Kidney glomerular epithelial cell (primary cell): ENCODE data around the gene NRP1.

Source experiments
- DNase-seq: peaks from one replicate; lab custom pipeline; 2025; lab: John Stamatoyannopoulos, UW

NRP1 gene

DNA sequence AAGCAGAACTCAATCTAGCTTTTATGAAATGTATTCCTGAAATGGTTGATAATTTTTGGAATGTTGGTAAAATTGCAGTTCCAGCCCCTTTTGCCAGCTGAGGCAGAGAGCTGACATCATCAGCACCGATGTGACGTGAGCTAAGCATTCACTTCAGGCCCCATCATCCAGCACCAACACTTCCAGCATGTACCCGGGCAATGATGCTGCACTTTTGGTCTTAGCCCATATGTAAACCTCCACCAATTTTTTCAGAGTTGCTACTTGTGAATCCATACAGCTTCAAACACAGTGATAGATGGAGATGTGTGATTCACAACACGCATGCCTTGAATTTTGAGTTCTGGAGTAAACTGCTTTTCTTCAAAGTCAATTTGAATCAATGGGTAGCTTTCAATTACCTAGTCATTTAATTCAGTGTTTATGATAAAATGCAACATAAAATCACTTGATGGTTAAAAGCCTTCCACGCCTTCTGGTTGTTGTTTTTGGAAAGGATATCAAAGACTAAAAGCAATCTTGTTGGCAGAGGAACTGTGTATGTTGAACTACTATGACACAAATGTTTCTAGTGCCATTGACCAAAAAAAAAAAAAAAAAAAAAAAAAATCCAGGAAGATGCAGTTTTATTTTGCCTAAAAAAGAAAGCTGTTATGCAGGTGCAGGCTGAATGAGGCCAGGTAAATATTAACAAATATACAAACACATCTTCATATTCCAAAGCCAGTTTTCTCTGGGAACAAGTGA lies 73.9 kb downstream of the NRP1 start:
- no peak for DNase-seq

DNA sequence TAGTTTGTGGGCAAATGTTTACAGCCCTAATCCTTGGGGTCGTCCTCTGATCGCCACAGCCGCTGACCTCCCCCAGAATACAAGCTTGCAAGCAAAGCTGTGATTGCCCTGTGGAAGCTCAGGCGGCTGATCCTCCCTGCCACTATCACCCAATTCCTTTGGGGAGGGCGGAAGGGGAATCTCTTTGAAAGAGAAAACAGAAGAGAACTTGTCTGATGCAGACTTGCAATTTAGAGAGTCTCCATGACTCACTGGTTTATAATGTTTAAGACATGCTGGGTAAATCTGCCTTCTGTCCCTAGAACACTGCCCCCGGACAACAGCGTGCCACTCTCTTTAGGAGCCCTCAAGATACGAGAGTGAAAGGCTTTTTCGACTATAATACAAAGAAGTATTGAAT lies 75.5 kb downstream of the NRP1 start:
- DNase-seq = peak; percentile 38

DNA sequence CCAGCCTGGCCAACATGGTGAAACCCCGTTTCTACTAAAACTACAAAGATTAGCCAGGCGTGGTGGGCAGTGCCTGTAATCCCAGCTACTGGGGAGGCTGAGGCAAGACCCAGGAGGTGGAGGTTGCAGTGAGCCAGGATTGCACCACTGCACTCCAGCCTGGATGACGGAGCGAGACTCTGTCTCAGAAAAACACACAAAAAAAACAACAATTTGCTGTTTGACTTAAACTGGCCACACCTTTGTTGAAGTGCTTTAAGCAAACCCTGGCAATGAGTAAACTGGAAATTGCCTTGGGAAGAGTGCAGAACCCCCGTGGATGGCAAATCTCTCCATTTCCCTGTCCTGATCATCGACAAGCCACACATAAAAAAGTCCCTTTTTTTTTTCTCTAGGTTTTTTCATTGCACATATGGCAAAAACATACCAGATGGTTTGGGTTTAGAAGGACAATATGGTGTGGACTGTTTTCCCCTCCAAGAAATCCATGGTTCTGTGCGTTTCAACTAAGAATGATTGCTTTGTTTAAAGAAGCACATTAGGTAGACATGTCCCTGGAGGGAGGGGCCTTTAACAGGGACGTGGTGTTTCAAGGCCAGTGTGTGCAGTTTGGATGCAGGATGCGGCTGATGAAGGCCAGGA lies 76.9 kb downstream of the NRP1 start:
- no peak for DNase-seq

DNA sequence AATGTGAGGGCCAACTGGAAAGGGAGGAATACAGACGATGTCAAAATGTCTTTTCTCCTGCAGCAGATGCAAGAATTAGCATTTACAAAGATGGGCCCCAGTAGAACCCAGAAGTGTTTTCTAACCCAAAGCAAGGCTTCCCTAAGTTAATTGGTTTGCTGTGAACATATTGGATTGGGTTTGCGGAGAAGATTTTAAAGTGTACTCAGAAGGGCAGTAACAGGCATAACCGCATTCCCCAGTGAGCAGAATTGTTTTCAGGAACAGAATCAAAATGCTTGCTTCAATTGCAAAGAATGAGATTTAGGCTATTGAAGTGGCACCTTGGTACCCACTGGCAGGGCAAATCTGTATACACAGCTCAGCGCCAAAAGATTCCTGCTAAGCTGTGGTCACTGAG lies 78.0 kb downstream of the NRP1 start:
- DNase-seq = no peak

DNA sequence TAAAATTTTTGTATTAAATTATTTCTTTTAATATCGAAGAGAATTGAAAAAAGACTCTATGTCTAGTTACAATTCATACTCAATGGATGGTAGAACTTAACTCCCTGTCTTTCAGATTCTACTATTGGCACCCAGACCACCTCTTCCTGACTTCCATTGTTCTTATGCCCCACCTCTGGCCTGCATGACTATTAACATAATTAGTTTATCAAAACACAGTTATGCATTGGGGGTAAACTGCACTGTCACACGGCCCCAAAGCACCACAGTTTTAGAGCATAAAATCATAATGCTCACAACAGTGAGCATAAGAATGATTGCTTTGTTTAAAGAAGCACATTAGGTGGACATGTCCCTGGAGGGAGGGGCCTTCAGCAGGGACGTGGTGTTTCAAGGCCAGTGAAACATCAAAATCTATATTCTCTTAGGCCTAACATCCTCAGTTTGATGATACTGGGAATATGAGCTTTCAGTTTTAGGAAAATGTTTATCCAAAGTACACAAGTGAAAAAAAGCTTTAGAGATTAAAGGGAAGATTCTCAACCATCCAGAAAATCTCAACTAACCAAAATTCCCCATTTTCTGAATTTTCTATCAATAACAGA lies 79.8 kb downstream of the NRP1 start:
- DNase-seq = no peak

DNA sequence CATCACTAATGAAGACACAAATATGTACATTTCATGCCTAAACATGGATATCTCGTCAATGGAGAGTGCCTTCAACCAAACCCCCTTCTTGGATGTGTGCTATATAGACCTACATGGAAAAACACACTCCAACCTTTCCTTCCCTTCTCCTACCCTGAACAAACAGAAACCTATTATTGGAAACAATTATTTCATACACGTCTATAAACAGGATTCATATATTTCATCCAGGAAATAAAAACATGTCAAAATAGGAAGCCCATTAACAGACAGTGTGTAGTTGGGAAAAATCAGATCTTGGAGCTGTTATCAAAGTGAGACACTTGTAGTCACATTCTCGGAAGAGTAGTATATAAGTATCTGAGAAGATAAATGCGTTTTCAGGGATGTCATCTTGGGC lies 81.1 kb downstream of the NRP1 start:
- DNase-seq = no peak

DNA sequence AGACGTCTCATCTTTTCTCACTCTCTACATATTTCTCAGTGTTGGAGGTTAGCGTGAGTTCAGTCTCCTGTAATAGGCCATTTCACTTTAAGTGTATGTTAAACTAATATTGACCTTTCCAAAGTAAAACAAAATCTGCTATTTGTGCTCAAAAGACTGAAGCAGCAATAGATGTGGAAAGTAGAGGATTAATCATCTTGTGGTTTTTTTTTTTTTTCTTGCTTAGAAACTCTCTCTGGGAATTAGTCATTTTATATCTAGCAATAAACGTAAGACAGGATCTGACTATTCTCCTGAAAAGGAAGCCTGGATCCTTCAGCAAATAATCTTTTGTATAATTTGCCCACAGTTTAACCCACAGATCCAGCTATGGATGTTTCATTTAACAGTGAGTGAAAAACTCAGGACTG lies 81.7 kb downstream of the NRP1 start:
- peak; percentile 78 for DNase-seq

DNA sequence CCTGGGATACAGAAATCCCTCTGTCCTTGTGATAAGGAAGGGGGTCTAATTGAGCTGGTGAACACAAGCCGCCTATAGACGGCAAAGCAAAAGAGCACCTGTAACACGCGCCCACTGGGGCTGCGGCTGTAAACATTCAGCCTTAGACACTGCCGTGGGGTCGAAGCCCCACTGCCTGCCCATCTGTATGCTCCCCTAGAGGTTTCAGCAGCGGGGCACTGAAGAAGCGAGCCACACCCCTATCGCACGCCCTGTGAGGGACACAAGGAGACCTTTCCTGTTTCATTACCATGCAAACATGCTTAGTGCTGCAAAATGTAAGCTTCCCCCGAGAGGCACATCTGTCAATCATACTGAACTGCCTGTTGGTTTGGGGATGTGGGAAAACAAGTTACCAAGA lies 82.1 kb downstream of the NRP1 start:
- no peak for DNase-seq

DNA sequence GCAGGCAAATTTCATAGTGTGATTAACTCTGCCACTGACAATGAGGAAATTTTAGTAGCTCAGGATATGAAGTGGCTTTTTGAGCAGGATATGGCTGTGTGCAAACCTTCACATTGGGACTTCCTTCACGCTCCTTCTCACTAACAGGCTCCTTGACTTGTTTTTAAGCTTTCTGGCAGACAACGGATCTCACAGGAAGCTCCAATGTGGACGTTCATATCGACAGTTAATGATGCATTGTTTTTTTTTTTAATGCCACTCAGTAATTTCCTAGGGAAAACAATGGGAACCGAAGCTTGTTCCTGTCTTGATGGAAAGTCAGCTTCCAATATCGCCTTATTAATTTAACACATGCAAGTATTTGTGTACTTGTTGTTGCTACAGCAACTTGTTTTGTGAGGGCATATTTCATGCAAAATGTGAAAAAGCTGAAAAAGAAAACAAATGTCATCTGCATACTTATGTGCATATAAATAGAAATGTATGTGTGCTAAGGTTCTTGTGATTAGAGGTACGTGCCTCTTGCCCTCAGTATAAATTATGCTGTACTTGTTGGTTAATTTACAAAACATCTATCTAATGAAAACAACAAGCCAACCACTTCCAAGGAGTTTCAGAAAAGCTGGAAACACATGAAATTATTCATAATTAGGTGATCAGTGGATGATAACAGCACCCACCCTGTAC lies 84.7 kb downstream of the NRP1 start:
- DNase-seq = no peak

DNA sequence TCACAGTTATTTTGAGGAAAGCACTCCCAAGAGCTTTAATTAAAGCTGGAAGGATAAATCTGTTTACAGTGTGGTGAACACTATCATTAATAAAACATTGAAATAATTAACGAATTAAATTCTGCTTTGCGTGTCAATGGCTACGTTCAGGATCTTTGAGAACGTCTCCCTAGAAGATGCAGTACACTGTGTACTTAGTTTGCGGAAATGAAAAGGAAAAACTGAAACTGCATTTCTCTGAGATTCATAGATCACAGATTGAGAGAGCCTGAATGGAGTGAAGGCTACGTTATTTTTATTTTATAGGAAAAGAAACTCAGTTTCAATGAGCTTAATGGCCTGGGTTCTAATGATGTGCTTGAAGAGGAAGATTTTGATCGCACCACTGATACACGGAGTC lies 85.3 kb downstream of the NRP1 start:
- no peak for DNase-seq

DNA sequence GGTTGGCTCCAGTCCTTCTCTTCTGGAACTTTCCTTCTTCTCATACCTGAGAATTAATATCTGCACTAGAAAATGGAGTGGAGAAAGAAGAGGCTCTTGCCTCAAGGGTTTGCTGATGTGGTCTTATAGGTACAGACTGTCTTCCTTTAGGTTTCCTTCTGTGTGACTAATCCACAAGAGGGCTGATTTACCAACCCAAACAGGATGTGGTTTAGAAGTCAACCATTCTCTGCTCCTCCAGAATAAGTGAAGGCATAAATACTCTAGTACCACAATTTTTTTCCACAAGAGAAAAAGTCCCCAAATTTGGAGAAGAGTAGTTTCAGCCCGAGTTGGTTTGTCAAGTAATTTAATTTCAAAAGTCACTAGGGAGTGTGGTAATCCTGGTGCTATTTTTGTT lies 85.8 kb downstream of the NRP1 start:
- peak; percentile 48 for DNase-seq

DNA sequence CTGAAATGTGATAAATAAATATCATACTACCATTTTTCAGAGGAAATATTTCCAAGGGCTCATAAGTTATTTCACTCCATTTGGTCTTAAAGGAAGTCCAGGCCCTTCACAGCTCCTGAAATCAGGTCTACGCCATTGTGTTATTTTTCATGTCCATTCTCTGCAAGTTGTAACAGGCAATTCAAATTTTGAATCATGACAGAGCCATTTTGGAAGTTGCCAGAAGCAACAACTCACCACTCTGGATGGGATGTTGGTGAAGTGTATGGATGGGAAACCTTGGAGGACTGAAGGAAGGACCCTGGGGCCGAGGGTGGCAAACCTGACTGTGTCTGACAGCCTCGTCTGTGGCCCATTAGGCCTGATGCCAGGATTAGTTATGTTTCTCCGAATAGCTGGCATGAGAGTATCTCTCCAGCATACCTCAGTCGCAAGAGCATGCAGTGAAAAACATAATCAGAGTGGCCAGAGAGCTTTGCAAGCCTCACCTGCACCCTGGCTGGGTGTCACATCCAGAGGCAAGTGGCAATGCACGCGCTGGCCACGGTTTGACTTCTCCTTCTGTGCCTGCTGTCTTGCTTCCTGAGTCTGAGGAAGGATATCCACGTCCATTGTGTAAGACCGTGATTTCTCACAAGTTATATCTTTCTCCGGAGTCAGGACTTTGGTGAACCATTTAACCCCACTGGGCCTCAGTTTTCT lies 87.1 kb downstream of the NRP1 start:
- no peak for DNase-seq

DNA sequence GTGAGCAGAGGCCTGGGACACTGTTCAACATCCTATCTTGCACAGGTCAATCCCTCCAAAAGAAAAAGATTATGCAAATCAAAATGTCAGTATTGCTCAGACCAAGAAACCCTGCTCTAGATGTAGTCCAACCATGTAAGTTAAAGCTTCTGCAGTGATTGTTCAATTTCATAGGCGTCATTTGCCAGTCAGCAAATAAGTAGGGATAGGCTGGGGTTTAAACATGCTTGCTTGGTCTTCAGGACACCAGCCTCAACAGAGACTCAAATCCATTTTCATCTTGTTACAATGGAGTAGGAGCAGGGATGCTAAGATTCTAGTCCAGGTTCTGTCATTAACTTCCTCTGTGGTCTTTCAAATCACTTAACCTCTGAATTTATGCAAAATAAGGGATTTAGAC lies 89.1 kb downstream of the NRP1 start:
- no peak for DNase-seq

DNA sequence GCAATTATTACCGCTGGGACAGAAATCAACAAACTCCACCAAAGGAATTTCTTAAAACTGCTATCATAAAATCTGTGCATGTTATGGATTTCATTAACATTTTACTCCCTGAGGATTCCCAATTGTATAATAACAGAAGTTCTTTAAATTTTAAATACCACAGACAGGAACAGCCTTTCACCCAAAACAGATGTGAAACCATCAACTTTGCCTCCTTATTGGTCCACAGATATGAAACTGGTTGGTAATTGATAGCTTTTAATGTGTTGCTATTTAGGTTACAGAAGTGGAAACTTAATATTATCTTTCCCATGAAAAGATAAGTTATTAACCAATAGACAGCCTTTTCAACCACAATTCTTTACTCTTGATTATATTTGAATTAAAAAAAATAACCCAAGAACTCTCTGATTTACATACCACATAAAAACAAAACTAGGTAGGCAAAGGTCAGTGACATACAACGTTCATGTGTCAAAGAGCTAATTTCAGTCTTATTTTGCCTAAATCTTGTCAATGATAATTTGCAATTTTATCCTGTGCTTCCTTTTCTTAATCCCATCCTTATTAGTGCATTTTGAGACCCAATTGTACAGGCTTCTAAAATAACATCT lies 90.0 kb downstream of the NRP1 start:
- DNase-seq = no peak

DNA sequence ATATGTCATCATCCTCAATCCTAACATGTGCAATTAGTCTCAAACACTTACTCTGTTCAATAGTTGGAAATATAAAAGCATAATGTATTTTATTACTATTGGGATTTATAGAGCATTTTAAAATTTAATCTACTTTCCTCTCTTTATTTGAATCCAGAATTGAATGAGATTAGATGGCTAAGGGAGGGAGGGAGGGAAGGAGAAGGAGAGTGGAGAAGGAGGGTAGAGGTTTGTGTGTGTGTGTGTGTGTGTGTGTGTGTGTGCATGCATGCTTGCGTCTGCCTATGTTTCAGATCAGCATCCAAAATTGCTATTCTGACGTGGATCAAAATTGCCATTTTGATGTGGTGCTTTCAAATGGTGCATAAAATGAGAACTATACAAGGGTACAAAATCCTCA lies 90.8 kb downstream of the NRP1 start:
- no peak for DNase-seq

DNA sequence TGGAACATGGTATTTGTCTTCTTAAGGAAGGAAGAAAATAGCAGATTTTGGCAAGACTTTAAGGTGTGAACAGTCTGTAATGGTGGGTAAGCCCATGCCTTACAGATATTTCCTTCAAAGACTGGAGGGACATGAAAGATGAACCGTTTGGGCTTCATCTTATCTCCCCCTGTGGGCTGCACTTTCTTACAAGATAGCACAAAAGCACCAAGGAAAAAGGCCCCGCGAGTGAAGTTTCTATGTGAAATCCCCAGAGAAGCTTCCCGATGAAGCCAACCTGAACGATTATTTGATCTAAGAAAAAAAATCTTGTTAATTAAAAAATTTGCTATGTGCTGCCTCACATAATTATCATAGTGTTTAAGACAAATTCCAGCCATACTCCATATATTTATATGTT lies 91.5 kb downstream of the NRP1 start:
- no peak for DNase-seq

DNA sequence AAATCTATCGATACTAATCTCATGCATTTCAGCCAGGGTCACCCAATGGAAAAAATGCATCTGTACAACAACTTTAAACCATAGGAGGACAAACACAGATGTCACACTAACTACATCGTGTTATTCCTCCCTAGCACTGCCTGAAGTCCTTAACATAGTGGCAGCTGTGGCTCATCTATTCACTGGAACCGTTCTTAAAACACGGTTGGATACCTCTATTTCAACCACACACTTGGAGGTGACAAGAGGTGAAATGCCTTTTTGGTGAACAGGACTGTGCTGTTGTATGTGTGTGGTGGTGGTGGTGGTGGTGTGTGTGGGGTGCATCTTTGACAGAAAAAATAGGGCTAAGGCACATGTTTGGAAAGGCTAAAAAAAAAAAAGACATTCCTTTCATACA lies 93.1 kb downstream of the NRP1 start:
- no peak for DNase-seq

DNA sequence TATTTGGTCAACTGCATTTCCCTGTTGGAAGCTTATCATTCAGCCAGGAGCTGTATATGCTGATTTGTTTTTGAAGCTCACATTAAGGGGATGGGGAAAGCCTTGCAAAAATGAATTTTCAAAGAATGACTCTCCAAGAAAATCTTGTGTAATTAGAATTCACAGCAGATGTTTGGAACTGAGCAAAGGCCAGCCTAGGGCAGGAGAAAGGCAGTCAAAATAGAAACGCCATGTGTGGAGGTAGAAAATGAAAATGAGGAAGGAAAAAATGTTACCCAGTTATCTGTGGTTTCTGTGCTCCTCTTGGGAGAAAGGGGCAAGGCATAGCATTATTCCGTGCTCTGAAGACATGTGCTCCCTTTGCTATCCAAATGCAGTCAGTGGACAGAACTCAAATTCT lies 93.5 kb downstream of the NRP1 start:
- no peak for DNase-seq

DNA sequence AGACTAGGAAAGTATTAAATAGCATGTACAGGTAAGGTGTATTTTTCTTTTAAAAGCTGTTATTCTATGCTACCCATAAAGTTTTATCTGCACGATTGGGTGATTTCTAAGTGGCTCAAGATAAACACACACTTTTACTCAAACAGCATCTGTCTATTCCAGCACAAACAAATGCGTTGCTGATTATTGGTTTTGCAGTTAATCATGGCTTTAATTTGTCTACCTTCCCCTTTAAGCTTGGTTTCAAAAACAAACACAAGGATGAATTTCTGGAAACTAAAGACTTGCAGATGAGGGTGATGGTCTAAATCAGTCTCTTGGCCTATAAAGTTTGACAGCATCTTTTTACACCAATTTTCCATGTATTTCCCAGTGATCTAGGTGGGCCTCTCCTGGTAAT lies 94.2 kb downstream of the NRP1 start:
- DNase-seq = no peak

DNA sequence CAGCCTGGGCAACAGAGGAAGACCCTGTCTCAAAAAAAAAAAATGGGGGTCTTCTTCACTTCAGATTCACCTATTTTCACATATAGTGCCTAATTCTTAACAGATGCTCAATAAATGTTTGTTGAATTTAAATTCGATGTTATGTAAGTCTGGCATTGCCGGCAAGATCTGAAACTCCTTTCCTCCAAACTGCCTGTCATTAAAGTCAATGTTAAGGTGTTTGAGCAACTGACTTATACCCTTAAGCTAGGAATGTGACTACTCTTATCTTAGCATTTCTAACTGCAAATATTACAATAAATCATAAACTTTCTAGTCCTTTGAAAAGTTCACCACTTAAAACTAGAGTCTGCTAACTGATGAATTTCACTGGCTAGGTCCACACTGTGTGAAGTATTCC lies 95.2 kb downstream of the NRP1 start:
- no peak for DNase-seq

DNA sequence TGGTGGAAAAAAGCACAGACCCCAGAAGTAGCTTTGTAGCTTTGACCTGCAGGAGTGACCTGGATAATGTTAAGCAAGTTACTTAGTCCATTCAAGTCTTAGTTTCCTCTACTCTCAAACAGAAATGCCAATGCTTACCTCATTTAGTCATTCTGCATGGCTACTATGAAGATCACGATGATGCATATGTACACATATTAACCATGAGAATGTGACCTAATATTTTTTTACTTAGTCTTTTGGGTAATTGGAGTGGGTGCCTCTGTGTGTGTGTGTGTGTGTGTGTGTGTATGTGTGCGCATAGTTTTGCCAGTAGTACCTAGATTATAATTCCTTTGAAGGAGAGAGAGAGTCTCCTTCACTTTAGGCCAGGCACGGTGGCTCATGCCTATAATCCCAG lies 95.8 kb downstream of the NRP1 start:
- DNase-seq = peak; percentile 87
